IMR-90 (cell line): ENCODE results near the gene RBP4.

Experiments
- BHLHE40 ChIP-seq: fragments of 150-350 bp; IDR thresholded peaks from 2 replicates; pipeline ENCODE4 v1.6.1; 2016; ENCODE audit warnings: mild to moderate bottlenecking, low read depth, low read length
- CHD1 ChIP-seq: IDR thresholded peaks from 2 replicates; pipeline ENCODE4 v1.6.1; 2012; ENCODE audit warnings: low read depth, low read length, improper control_type of control experiment
- MAFK ChIP-seq: IDR thresholded peaks from 2 replicates; pipeline ENCODE4 v1.6.1; 2012; ENCODE audit warnings: low read depth, low read length, improper control_type of control experiment
- MAZ ChIP-seq: IDR thresholded peaks from 2 replicates; pipeline ENCODE4 v1.6.1; 2012; ENCODE audit warnings: low read depth, mild to moderate bottlenecking, low read length, improper control_type of control experiment, moderate library complexity, borderline replicate concordance
- POLR2A ChIP-seq: IDR thresholded peaks from 2 replicates; pipeline ENCODE4 v1.6.1; 2012; ENCODE audit warnings: mild to moderate bottlenecking, low read depth, low read length
- RAD21 ChIP-seq: IDR thresholded peaks from 2 replicates; pipeline ENCODE4 v1.6.1; 2012; ENCODE audit warnings: low read length, improper control_type of control experiment
- RCOR1 ChIP-seq: IDR thresholded peaks from 2 replicates; pipeline ENCODE4 v1.6.1; 2012; ENCODE audit warnings: mild to moderate bottlenecking, low read length, improper control_type of control experiment; ENCODE audit not compliant: insufficient replicate concordance
- RFX5 ChIP-seq: IDR thresholded peaks from 2 replicates; pipeline ENCODE4 v1.8.0; 2012; ENCODE audit warnings: low read depth, mild to moderate bottlenecking, low read length, moderate library complexity
- TF ChIP-seq, protein P1 (sequence below): conservative IDR thresholded peaks from 2 replicates; pipeline ENCODE4 v1.5.1; 2012; ENCODE audit warnings: mild to moderate bottlenecking, low read depth, low read length, improper control_type of control experiment
- TF ChIP-seq, protein P2 (sequence below): fragments of 150-350 bp; IDR thresholded peaks from 2 replicates; pipeline ENCODE4 v1.6.1; 2017; ENCODE audit warnings: mild to moderate bottlenecking, antibody characterized with exemption, low read length, low read depth
- TF ChIP-seq, protein P3 (sequence below): fragments of 150-350 bp; IDR thresholded peaks from 2 replicates; pipeline ENCODE4 v1.6.1; 2016; ENCODE audit warnings: low read depth, mild to moderate bottlenecking, low read length, moderate library complexity, borderline replicate concordance

DNA sequence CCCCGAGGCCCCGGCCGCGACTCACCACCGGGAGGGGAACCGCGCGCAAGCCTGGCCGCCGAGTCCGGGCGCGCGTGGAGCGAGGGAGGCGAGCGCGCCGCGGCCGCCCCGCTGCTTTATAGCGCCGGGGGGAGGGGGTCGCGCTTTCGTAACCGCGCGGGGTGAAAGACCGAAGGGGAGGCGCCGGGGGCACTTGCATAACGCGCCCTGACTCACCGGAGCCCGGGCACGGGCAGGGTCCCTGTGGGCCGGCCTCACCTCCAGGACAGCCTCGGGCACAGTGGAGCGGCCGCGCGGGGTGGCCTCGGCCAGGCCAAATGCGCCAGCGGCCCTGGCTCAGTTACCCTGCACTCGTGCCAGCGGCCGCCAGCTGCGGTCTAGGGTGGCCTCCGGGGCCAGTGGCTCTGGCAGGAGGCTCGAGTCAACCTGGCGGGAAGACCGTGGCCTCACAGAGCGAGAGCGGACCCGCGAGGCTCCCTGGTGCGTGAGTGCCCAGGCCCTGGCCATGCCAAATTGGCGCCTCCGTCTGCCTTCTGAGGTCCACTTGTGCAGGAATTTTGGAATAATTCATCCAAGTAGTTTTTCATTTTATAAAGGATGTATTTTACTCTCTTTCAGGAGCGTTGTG lies at the start of gene RBP4:
- TF ChIP-seq, protein P1, sequence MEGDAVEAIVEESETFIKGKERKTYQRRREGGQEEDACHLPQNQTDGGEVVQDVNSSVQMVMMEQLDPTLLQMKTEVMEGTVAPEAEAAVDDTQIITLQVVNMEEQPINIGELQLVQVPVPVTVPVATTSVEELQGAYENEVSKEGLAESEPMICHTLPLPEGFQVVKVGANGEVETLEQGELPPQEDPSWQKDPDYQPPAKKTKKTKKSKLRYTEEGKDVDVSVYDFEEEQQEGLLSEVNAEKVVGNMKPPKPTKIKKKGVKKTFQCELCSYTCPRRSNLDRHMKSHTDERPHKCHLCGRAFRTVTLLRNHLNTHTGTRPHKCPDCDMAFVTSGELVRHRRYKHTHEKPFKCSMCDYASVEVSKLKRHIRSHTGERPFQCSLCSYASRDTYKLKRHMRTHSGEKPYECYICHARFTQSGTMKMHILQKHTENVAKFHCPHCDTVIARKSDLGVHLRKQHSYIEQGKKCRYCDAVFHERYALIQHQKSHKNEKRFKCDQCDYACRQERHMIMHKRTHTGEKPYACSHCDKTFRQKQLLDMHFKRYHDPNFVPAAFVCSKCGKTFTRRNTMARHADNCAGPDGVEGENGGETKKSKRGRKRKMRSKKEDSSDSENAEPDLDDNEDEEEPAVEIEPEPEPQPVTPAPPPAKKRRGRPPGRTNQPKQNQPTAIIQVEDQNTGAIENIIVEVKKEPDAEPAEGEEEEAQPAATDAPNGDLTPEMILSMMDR = no peak
- TF ChIP-seq POLR2A (no peak), MAFK (no peak), BHLHE40 (peak; percentile 30; the same call in 1 of the 2 replicates), RAD21 (no peak), RCOR1 (no peak), CHD1 (no peak), MAZ (no peak), RFX5 (no peak)
- TF ChIP-seq, protein P2, sequence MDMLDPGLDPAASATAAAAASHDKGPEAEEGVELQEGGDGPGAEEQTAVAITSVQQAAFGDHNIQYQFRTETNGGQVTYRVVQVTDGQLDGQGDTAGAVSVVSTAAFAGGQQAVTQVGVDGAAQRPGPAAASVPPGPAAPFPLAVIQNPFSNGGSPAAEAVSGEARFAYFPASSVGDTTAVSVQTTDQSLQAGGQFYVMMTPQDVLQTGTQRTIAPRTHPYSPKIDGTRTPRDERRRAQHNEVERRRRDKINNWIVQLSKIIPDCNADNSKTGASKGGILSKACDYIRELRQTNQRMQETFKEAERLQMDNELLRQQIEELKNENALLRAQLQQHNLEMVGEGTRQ = no peak
- TF ChIP-seq, protein P3, sequence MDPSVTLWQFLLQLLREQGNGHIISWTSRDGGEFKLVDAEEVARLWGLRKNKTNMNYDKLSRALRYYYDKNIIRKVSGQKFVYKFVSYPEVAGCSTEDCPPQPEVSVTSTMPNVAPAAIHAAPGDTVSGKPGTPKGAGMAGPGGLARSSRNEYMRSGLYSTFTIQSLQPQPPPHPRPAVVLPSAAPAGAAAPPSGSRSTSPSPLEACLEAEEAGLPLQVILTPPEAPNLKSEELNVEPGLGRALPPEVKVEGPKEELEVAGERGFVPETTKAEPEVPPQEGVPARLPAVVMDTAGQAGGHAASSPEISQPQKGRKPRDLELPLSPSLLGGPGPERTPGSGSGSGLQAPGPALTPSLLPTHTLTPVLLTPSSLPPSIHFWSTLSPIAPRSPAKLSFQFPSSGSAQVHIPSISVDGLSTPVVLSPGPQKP = no peak
